Osteocyte (in vitro differentiated cells): Measurements from ENCODE around the gene STXBP3. TPM values are rescaled to one million over a fixed set of nuclear protein-coding genes. Genes with fewer than 3 reads are reported as not detected.
"Not testable (repeated sequence)": the region's sequence is repeated elsewhere in the genome, so short reads cannot be mapped to it uniquely, and the experiment has no call there.

Source experiments
- DNase-seq: peaks from one replicate; pipeline ENCODE4 v3.0.0; 2021; ENCODE audit warnings: mixed read lengths; ENCODE audit not compliant: unreplicated experiment; ENCODE audit errors: extremely low spot score
- H3K27ac Mint-ChIP-seq: one replicate; pipeline ENCODE4 v1.8.0; 2021; ENCODE audit warnings: mild to moderate bottlenecking, mixed read lengths; ENCODE audit not compliant: unreplicated experiment
- H3K27me3 Mint-ChIP-seq: one replicate; pipeline ENCODE4 v1.8.0; 2021; ENCODE audit warnings: mixed read lengths; ENCODE audit not compliant: unreplicated experiment
- H3K36me3 Mint-ChIP-seq: one replicate; pipeline ENCODE4 v1.8.0; 2021; ENCODE audit warnings: mixed read lengths; ENCODE audit not compliant: unreplicated experiment
- H3K4me1 Mint-ChIP-seq: one replicate; pipeline ENCODE4 v1.8.0; 2021; ENCODE audit warnings: mixed read lengths; ENCODE audit not compliant: unreplicated experiment
- H3K4me3 Mint-ChIP-seq: one replicate; pipeline ENCODE4 v1.8.0; 2021; ENCODE audit warnings: mild to moderate bottlenecking, moderate library complexity, mixed read lengths; ENCODE audit not compliant: unreplicated experiment
- H3K9me3 Mint-ChIP-seq: one replicate; pipeline ENCODE4 v1.8.0; 2021; ENCODE audit warnings: mixed read lengths; ENCODE audit not compliant: unreplicated experiment
- long read RNA-seq: library from polyadenylated mRNA; unstranded; transcript quantifications from one replicate; pipeline ENCODE4 v2.0.0, GENCODE V29; 2021
- total RNA-seq: library from RNA; stranded (reverse); gene quantifications from 2 replicates; pipeline ENCODE4 v1.2.1, GENCODE V29; 2021
- TF ChIP-seq, protein P1 (sequence below): fragments of 200-600 bp; sonication (generic); IDR thresholded peaks from 2 replicates; pipeline ENCODE4 v1.5.0; 2021; ENCODE audit warnings: antibody characterized with exemption, mild to moderate bottlenecking, moderate library complexity

The STXBP3 gene, protein sequence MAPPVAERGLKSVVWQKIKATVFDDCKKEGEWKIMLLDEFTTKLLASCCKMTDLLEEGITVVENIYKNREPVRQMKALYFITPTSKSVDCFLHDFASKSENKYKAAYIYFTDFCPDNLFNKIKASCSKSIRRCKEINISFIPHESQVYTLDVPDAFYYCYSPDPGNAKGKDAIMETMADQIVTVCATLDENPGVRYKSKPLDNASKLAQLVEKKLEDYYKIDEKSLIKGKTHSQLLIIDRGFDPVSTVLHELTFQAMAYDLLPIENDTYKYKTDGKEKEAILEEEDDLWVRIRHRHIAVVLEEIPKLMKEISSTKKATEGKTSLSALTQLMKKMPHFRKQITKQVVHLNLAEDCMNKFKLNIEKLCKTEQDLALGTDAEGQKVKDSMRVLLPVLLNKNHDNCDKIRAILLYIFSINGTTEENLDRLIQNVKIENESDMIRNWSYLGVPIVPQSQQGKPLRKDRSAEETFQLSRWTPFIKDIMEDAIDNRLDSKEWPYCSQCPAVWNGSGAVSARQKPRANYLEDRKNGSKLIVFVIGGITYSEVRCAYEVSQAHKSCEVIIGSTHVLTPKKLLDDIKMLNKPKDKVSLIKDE
- 50.8 and 54.7 TPM in 2 replicates for total RNA-seq
- long read RNA-seq, transcript STXBP3-202 (3 exons, 294 nt): minor isoform, 5 of 281 reads
- long read RNA-seq, transcript STXBP3-201 (19 exons, 2,478 nt): major isoform, 220 of 281 reads
- long read RNA-seq, partial matches to known transcripts: 24 of 281 reads
- long read RNA-seq, other reads (novel, unspliced or antisense): 32 of 281 reads

GRCh38 chr1:108746382-108747170 is at the start of gene STXBP3:
Gene STXBP3, plus strand, starts transcription at chr1:108746674. Its CDS starts 64 bp downstream, at chr1:108746738.
- TF ChIP-seq, protein P1, sequence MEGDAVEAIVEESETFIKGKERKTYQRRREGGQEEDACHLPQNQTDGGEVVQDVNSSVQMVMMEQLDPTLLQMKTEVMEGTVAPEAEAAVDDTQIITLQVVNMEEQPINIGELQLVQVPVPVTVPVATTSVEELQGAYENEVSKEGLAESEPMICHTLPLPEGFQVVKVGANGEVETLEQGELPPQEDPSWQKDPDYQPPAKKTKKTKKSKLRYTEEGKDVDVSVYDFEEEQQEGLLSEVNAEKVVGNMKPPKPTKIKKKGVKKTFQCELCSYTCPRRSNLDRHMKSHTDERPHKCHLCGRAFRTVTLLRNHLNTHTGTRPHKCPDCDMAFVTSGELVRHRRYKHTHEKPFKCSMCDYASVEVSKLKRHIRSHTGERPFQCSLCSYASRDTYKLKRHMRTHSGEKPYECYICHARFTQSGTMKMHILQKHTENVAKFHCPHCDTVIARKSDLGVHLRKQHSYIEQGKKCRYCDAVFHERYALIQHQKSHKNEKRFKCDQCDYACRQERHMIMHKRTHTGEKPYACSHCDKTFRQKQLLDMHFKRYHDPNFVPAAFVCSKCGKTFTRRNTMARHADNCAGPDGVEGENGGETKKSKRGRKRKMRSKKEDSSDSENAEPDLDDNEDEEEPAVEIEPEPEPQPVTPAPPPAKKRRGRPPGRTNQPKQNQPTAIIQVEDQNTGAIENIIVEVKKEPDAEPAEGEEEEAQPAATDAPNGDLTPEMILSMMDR: peak; percentile 99
- peak within 1 kb of the TSS; percentile 99 for H3K27ac Mint-ChIP-seq
- peaks cover 7% of the 10 kb centered on the region for H3K27me3 Mint-ChIP-seq
- H3K36me3 Mint-ChIP-seq: peaks cover 12% of the 10 kb centered on the region
- H3K4me3 Mint-ChIP-seq: peak within 1 kb of the TSS; percentile 92
- peaks cover 20% of the 10 kb centered on the region for H3K4me1 Mint-ChIP-seq
- no peaks in the 10 kb centered on the region for H3K9me3 Mint-ChIP-seq
- peak; percentile 100 for DNase-seq

GRCh38 chr1:108699375-108700332 is 46.8 kb upstream of the STXBP3 start:
- TF ChIP-seq, protein P1: no peak
- no peak for DNase-seq
- peaks cover 52% of the 10 kb centered on the region for H3K36me3 Mint-ChIP-seq
- H3K4me3 Mint-ChIP-seq: no peak overlapping the region
- peaks cover 24% of the 10 kb centered on the region for H3K4me1 Mint-ChIP-seq
- no peak overlapping the region for H3K27ac Mint-ChIP-seq
- no peaks in the 10 kb centered on the region for H3K9me3 Mint-ChIP-seq
- H3K27me3 Mint-ChIP-seq: no peaks in the 10 kb centered on the region

GRCh38 chr1:108701176-108701849 is 45.2 kb upstream of the STXBP3 start:
- Mint-ChIP-seq H3K27ac (no peak overlapping the region), H3K27me3 (no peaks in the 10 kb centered on the region), H3K36me3 (peaks cover 45% of the 10 kb centered on the region), H3K9me3 (no peaks in the 10 kb centered on the region), H3K4me1 (peaks cover 24% of the 10 kb centered on the region), H3K4me3 (no peak overlapping the region)
- no peak for DNase-seq
- TF ChIP-seq, protein P1: no peak

DNA sequence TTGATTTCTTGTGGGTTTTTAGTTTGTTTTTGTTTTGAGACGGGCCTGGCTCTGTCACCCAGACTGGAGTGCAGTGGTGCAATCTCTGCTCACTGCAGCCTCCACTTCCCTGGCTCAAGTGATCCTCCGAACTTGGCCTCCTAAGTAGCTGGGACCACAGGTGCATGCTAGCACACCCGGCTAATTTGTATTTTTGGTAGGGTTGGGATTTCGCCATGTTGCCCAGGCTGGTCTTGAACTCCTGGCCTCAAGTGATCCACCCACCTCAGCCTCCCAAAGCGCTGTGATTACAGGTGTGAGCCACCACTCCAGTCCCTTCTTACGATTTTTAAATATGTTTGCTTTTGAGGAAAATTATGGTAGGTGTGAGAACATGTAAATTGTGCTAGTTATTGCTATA is 44.4 kb upstream of the STXBP3 start:
- H3K27me3 Mint-ChIP-seq, H3K4me3 Mint-ChIP-seq, H3K27ac Mint-ChIP-seq, DNase-seq, H3K9me3 Mint-ChIP-seq: not testable (repeated sequence)
- Mint-ChIP-seq H3K36me3 (peaks cover 37% of the 10 kb centered on the region), H3K4me1 (peaks cover 24% of the 10 kb centered on the region)
